Activated CD4-positive, alpha-beta T cell treated with anti-CD3 and anti-CD28 coated beads for 1 hour (primary cell): ENCODE measurements around the gene REEP2.
"Not testable (repeated sequence)": the region's sequence is repeated elsewhere in the genome, so short reads cannot be mapped to it uniquely, and the experiment has no call there.

Source experiments
- DNase-seq: peaks from one replicate; pipeline ENCODE4 v3.0.0-alpha.2; 2020

Gene REEP2

GRCh38 chr5:138438724-138439476 is at the start of gene REEP2:
TSS of gene REEP2 (plus strand) at chr5:138439057. CDS start at chr5:138439209, 152 bp downstream.
- DNase-seq: peak; percentile 38

- no peak for DNase-seq
Measured at GRCh38 chr5:138389332-138389731, 49.5 kb upstream of the REEP2 start.

GRCh38 chr5:138389911-138390310 is 48.9 kb upstream of the REEP2 start:
- not testable (repeated sequence) for DNase-seq

- DNase-seq: no peak
Measured at GRCh38 chr5:138391859-138392386, 46.9 kb upstream of the REEP2 start.

- DNase-seq: no peak
Measured at GRCh38 chr5:138402640-138403039, 36.2 kb upstream of the REEP2 start.

- no peak for DNase-seq
Measured at GRCh38 chr5:138408023-138408422, 30.8 kb upstream of the REEP2 start.

GRCh38 chr5:138410996-138411640 is 27.7 kb upstream of the REEP2 start:
- DNase-seq: not testable (repeated sequence)

GRCh38 chr5:138418444-138418843 is 20.4 kb upstream of the REEP2 start:
- no peak for DNase-seq

GRCh38 chr5:138425079-138425478 is 13.8 kb upstream of the REEP2 start:
- DNase-seq: no peak

- DNase-seq: no peak
Measured at GRCh38 chr5:138435943-138436342, 2.9 kb upstream of the REEP2 start.

- DNase-seq: no peak
Measured at GRCh38 chr5:138438003-138438723, 694 bp upstream of the REEP2 start.

- no peak for DNase-seq
Measured at GRCh38 chr5:138439477-138440158, 761 bp downstream of the REEP2 start.

- no peak for DNase-seq
Measured at GRCh38 chr5:138440159-138441073, 1.6 kb downstream of the REEP2 start.

- DNase-seq: no peak
Measured at GRCh38 chr5:138441221-138441620, 2.4 kb downstream of the REEP2 start.

GRCh38 chr5:138444078-138444773 is 5.4 kb downstream of the REEP2 start:
- no peak for DNase-seq

- no peak for DNase-seq
Measured at GRCh38 chr5:138444774-138445546, 6.1 kb downstream of the REEP2 start.

- no peak for DNase-seq
Measured at GRCh38 chr5:138445547-138446271, 6.9 kb downstream of the REEP2 start.

- DNase-seq: no peak
Measured at GRCh38 chr5:138448070-138448469, 9.2 kb downstream of the REEP2 start.
